ENCODE measurements around the gene IFT43. TPM values are rescaled to one million over a fixed set of nuclear protein-coding genes. Genes with fewer than 3 reads are reported as not detected.

Gene IFT43
- total and polyA plus RNA-seq, 2 donors (not counting 3 experiments of a cell fraction or from before 2014, with no cell fraction given): 22.3 to 39.0 TPM

- POLR2A ChIA-PET: no interaction called here
- FAIRE-seq (no peak), DNase-seq (ENCODE audit: low read depth, low spot score) (no peak)
- Histone ChIP-seq H3K27me3 (ENCODE audit: control insufficient read depth in 2 of 2, insufficient read depth in 2 of 2, low read length in 2 of 2) (no peaks in the 10 kb centered on the region), H3K4me1 (ENCODE audit: control insufficient read depth, extremely low read depth, insufficient read depth, low read length) (no peaks in the 10 kb centered on the region), H3K9me3 (replicated peaks; ENCODE audit: control insufficient read depth, insufficient read depth, low read length) (no peaks in the 10 kb centered on the region), H2AFZ (ENCODE audit: low read depth, low read length) (no peak overlapping the region), H3K27ac (ENCODE audit: insufficient read depth, low read depth, low read length) (no peak overlapping the region), H3K36me3 (ENCODE audit: control insufficient read depth in 2 of 2, extremely low read depth in 1 of 2, insufficient read depth in 2 of 2, low read length in 2 of 2) (peaks cover 0 to 4% of the 10 kb centered on the region in 2 experiments), H3K4me2 (ENCODE audit: insufficient read depth, low read length) (no peak overlapping the region), H3K4me3 (replicated peaks in 1 of 3; ENCODE audit: insufficient read depth in 1 of 3, low read depth in 1 of 3, low read length in 3 of 3) (no peak overlapping the region), H4K20me1 (replicated peaks; ENCODE audit: control insufficient read depth, extremely low read depth, insufficient read depth, low read length) (no peaks in the 10 kb centered on the region), H3K9me1 (replicated peaks; ENCODE audit: control insufficient read depth, extremely low read depth, insufficient read depth, low read length) (no peaks in the 10 kb centered on the region), H3K9ac (replicated peaks; ENCODE audit: extremely low read depth, insufficient read depth, low read length) (no peak overlapping the region), H3K79me2 (ENCODE audit: control insufficient read depth, insufficient read depth, low read length) (no peaks in the 10 kb centered on the region)
- no TSS peak for BruUV-seq (replicated peaks)
- CTCF ChIA-PET: interaction anchor here (0.7 to 1.3 kb wide), 2 partner anchors 314 to 364 kb away, joined by 4 read pairs; no protein-coding TSS in a partner anchor
- dilution Hi-C loops (cut with MboI; ENCODE audit: extremely low pct_ligation_motif_present, low sequenced_read_pairs) (no loop called here), intact Hi-C loops (cut with micrococcal nuclease) (no loop called here)
- no peak for TF ChIP-seq POLR2AphosphoS5 (IDR thresholded peaks at IDR 0.05; ENCODE audit: insufficient read depth, low read depth, low read length)
- TF ChIP-seq GATA2 (IDR thresholded peaks at IDR 0.05; ENCODE audit: insufficient read depth, insufficient read length, low read depth, low read length): no peak
- no peak for TF ChIP-seq JUN (IDR thresholded peaks at IDR 0.05; ENCODE audit: borderline replicate concordance, insufficient read depth, insufficient read length, low read depth)
- no peak for TF ChIP-seq EZH2 (IDR thresholded peaks at IDR 0.05; ENCODE audit: borderline replicate concordance, low read depth, low read length, severe bottlenecking)
- no peak for TF ChIP-seq FOS (IDR thresholded peaks at IDR 0.05; ENCODE audit: borderline replicate concordance, insufficient read depth, low read length)
- TF ChIP-seq CTCF (IDR thresholded peaks at IDR 0.05; ENCODE audit: extremely low read depth in 1 of 2, insufficient read depth in 1 of 2, low read depth in 1 of 2, low read length in 2 of 2): no peak
- no peak for TF ChIP-seq MYC (IDR thresholded peaks at IDR 0.05; ENCODE audit: low read depth, low read length)
- no peak for TF ChIP-seq POLR2A (IDR thresholded peaks at IDR 0.05; ENCODE audit: low read depth, low read length)
- no peak for TF ChIP-seq MAX (IDR thresholded peaks at IDR 0.05; ENCODE audit: insufficient read depth, insufficient read length)
Measured at GRCh38 chr14:76022991-76023390, 37.4 kb downstream of the IFT43 start.
